ENCODE data around the gene ZNF577.

DNA sequence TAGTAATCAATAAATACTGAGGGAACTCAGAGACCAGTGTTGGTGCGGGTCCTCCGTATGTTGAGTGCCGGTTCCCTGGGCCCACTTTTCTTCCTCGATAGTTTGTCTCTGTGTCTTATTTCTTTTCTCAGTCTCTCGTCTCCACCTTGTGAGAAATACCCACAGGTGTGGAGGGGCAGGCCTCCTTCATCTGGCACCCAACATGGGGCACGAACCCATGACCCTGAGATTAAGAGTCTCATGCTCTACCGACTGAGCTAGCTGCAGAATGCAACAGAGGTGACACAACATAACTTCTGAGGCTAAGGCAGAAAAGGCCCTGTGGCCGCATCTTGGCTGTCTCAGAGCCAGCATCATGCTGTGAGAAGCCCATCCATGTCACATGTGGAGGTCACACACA lies 34.2 kb upstream of the ZNF577 start:
- TF ChIP-seq POLR2A (IDR thresholded peaks at IDR 0.05): no peak
- TF ChIP-seq, protein P1, sequence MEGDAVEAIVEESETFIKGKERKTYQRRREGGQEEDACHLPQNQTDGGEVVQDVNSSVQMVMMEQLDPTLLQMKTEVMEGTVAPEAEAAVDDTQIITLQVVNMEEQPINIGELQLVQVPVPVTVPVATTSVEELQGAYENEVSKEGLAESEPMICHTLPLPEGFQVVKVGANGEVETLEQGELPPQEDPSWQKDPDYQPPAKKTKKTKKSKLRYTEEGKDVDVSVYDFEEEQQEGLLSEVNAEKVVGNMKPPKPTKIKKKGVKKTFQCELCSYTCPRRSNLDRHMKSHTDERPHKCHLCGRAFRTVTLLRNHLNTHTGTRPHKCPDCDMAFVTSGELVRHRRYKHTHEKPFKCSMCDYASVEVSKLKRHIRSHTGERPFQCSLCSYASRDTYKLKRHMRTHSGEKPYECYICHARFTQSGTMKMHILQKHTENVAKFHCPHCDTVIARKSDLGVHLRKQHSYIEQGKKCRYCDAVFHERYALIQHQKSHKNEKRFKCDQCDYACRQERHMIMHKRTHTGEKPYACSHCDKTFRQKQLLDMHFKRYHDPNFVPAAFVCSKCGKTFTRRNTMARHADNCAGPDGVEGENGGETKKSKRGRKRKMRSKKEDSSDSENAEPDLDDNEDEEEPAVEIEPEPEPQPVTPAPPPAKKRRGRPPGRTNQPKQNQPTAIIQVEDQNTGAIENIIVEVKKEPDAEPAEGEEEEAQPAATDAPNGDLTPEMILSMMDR (IDR thresholded peaks at IDR 0.05): no peak
